Aortic smooth muscle cell (primary cell): ENCODE measurements around the gene FSTL3. TPM values are rescaled to one million over a fixed set of nuclear protein-coding genes. Genes with fewer than 3 reads are reported as not detected.

Source experiments
- total RNA-seq: library from RNA; depleted of rRNA; stranded (reverse); fragments of >200 nt; gene quantifications from 2 replicates; pipeline ENCODE4 v1.2.3, GENCODE V29; 2014

The FSTL3 gene
- 16.1 and 18.4 TPM in 2 replicates for total RNA-seq

DNA sequence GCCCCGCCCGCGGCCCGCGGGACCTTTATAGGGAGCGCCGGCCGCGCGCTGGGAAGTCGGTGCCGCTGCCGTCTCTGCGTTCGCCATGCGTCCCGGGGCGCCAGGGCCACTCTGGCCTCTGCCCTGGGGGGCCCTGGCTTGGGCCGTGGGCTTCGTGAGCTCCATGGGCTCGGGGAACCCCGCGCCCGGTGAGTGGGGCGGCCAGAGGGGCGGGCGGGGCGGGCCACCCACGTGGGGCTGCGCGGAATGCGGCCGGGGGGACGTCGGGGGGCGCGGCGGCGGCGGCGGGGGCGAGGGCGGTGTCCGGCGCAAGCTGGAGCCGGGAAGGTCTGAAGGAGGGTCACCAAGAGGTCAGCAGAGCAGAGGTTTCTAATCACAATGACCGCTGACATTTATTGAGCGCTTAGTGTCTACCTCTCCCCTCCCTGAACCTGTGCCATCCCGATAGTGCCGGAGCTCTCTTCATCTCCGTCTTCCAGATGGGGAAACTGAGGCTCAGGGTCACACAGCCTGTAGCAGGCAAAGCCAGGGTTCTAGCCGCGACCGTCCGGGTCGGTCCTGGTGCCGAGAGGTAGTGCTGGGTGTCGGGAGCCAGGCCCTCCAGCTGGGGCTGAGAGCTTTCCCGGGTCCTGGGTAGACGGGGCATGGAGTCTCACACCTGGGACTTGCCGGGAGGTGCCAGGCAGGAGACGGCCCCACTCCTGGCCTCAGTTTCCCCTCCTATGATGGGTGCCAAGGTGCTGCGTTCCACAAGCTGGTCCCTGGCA, at the start of gene FSTL3:
FSTL3 (plus strand) TSS at position 54 of the 767 bp plus-strand sequence; CDS start at position 86, 32 bp downstream.

GRCh38 chr19:633068-633785, 43.0 kb upstream of the FSTL3 start, which contains the start of gene POLRMT:
TSS of gene POLRMT (minus strand) at chr19:633537. CDS start at chr19:633512, 25 bp downstream.

GRCh38 chr19:639253-640160, 36.7 kb upstream of the FSTL3 start, which contains the start of gene FGF22:
TSS of gene FGF22 (plus strand) at chr19:639879. CDS start at chr19:639926, 47 bp downstream.

DNA sequence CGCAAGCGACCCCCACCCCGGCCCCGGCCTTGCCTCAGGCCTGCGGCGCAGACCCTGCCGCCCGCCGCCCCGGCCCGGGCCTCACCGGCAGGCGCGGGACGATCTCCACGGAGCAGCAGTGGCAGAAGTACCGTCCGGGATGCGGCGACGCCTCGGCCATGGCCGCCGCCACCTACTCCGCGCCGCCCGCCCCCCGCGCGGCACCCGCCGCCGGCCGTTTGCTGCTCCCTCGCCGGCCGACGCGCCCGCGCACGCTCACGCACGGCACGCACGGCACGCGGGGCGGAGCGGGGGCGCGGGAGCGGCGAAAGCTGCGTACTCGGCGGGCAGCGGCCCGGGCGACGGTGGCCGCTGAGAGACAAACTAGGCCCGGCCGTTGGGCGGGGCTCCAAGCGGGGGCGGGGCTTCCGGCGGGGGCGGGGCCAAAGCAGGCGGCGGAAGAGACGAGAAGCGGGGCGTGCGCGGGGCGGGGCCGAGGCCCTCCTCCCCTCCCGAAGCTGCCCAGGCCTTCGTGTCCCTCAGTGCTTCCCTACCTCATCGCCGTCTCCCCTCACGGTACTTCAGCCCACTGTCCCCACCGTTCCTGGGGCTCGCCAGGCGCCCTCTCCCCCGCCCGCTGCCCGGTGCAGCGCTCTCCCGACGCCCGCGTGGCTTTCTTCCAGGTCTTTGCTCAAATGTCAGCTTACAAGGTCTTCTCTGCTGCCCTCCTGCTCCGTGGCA, 13.1 kb upstream of the FSTL3 start, which contains the start of gene RNF126:
RNF126 (minus strand) TSS at position 253 of the 720 bp plus-strand sequence; CDS start at position 160, 93 bp downstream.

GRCh38 chr19:695352-695949, 19.3 kb downstream of the FSTL3 start, which contains the start of gene PRSS57:
TSS of gene PRSS57 (minus strand) at chr19:695452. CDS start at chr19:695430, 22 bp downstream.

DNA sequence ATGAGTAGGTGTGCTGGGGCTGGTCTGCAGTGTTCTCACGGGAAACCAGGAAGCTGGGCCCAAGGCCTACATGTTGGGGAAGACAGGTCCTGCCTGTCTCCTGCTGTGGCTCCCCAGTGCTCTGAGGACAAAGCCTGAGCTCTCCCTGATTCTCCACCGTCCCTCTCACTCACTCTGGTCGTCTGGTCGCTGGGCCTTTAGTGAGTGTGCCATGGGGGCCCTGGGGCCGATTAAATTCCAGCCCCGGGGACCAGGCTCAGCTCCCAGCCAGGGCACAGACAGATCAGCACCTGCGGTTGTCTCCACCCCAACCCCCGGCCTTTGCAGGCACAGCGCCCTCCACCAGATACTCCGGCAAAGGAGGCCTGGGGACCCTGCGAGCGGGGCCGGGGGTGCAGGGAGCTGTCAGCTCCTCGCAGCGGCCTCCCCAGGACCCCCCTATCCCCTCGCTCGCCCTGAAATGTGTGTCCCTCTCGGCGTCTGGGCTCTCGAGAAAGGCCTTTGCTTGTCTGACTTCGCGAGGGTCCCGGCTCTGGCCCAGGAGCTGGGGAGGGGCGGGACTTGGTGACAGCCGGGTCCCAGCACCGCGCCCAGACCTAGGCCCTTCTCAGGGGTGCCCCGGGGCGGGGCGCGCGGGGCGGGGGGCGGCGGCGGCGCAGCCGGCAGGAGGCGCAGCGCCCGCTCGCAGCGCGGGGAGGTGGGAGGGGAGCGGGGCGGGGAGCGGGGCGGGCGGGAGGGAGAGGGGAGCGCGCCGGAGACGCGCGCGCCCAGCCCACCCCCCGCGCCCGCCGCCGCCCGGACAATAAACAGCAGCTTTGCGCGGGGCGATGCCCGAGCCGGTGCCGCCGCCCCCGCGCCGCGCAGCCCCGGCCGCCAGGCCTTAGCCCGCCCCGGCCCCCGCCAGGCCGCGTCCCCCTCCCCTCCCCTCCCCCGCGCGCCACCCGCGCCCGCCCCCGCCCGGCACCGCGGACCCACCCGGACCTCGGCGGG, 32.3 kb downstream of the FSTL3 start, which contains the start of gene PALM:
PALM (plus strand) TSS at position 782 of the 990 bp plus-strand sequence. CDS start 212 bp downstream, outside the sequence.

Other genes starting within 250 kb of the FSTL3 start
- 0.13 TPM in 1 of 2 replicates, not detected in the other for gene SHC2, start 215.4 kb upstream of the FSTL3 start, total RNA-seq
- 0.06 TPM in 1 of 2 replicates, not detected in the other for gene MADCAM1, start 179.9 kb upstream of the FSTL3 start, total RNA-seq
- gene TPGS1, start 168.9 kb upstream of the FSTL3 start, total RNA-seq: 25.5 and 30.3 TPM in 2 replicates
- gene CDC34, start 144.6 kb upstream of the FSTL3 start, total RNA-seq: 63.0 and 74.1 TPM in 2 replicates
- gene GZMM, start 132.3 kb upstream of the FSTL3 start, total RNA-seq: not detected in 2 replicates
- gene BSG, start 103.8 kb upstream of the FSTL3 start, total RNA-seq: 300 and 316 TPM in 2 replicates
- gene HCN2, start 86.5 kb upstream of the FSTL3 start, total RNA-seq: 0.26 and 0.62 TPM in 2 replicates
- gene POLRMT, start 42.9 kb upstream of the FSTL3 start, total RNA-seq: 15.5 and 18.5 TPM in 2 replicates
- 0.06 and 0.26 TPM in 2 replicates for gene FGF22, start 36.5 kb upstream of the FSTL3 start, total RNA-seq
- 10.1 and 16.8 TPM in 2 replicates for gene RNF126, start 13.2 kb upstream of the FSTL3 start, total RNA-seq
- not detected in 2 replicates for gene PRSS57, start 19.1 kb downstream of the FSTL3 start, total RNA-seq
- gene PALM, start 32.5 kb downstream of the FSTL3 start, total RNA-seq: 2.1 and 5.8 TPM in 2 replicates
- under 0.01 TPM in 1 of 2 replicates, not detected in the other for gene MISP, start 74.7 kb downstream of the FSTL3 start, total RNA-seq
- gene PTBP1, start 121.1 kb downstream of the FSTL3 start, total RNA-seq: 71.4 and 77.9 TPM in 2 replicates
- gene PLPPR3, start 145.6 kb downstream of the FSTL3 start, total RNA-seq: not detected in 2 replicates
- gene AZU1, start 151.4 kb downstream of the FSTL3 start, total RNA-seq: not detected in 2 replicates
- gene PRTN3, start 164.6 kb downstream of the FSTL3 start, total RNA-seq: not detected in 2 replicates
- gene ELANE, start 175.9 kb downstream of the FSTL3 start, total RNA-seq: 0.12 and 0.26 TPM in 2 replicates
- 0.19 and 0.79 TPM in 2 replicates for gene CFD, start 183.3 kb downstream of the FSTL3 start, total RNA-seq
- gene MED16, start 216.8 kb downstream of the FSTL3 start, total RNA-seq: 20.1 and 23.5 TPM in 2 replicates
- gene RNU6-9, start 217.1 kb downstream of the FSTL3 start, total RNA-seq: not detected in 2 replicates
- 15.2 and 17.6 TPM in 2 replicates for gene R3HDM4, start 236.8 kb downstream of the FSTL3 start, total RNA-seq
- not detected in 2 replicates for gene KISS1R, start 240.9 kb downstream of the FSTL3 start, total RNA-seq
- 6.0 and 6.1 TPM in 2 replicates for gene ARID3A, start 249.6 kb downstream of the FSTL3 start, total RNA-seq